GM23338 (cell line): ENCODE data around the gene TBCD.
"Not testable (repeated sequence)": the region's sequence is repeated elsewhere in the genome, so short reads cannot be mapped to it uniquely, and the experiment has no call there.

ENCODE experiments used
- CREB1 ChIP-seq: fragments of 250-450 bp; sonication (Bioruptor Pico); IDR thresholded peaks from 2 replicates; pipeline ENCODE4 v1.5.0; 2020; ENCODE audit warnings: low read depth, mild to moderate bottlenecking, moderate library complexity
- EZH2 ChIP-seq: fragments of 200-600 bp; sonication (generic); IDR thresholded peaks from one replicate; pipeline ENCODE4 v1.8.0; 2017; ENCODE audit warnings: antibody characterized with exemption, mild to moderate bottlenecking, low read depth; ENCODE audit not compliant: unreplicated experiment
- EZH2phosphoT487 ChIP-seq: fragments of 200-600 bp; sonication (generic); IDR thresholded peaks from one replicate; pipeline ENCODE4 v1.8.1; 2018; ENCODE audit warnings: antibody characterized with exemption; ENCODE audit not compliant: unreplicated experiment
- JUNB ChIP-seq: IDR thresholded peaks from one replicate; pipeline ENCODE4 v1.6.1; 2016; ENCODE audit warnings: antibody characterized with exemption; ENCODE audit not compliant: unreplicated experiment
- NANOG ChIP-seq: IDR thresholded peaks from 2 replicates; pipeline ENCODE4 v1.6.1; 2016; ENCODE audit warnings: antibody characterized with exemption, borderline replicate concordance
- POLR2AphosphoS5 ChIP-seq: IDR thresholded peaks from 2 replicates; pipeline ENCODE4 v1.6.1; 2016; ENCODE audit warnings: antibody characterized with exemption, low read depth
- STAT1 ChIP-seq: IDR thresholded peaks from one replicate; pipeline ENCODE4 v1.6.1; 2016; ENCODE audit warnings: antibody characterized with exemption; ENCODE audit not compliant: unreplicated experiment
- ZNF114 ChIP-seq: fragments of 250-450 bp; sonication (Bioruptor Pico); IDR thresholded peaks from 2 replicates; pipeline ENCODE4 v1.5.0; 2020; ENCODE audit warnings: mild to moderate bottlenecking, moderate library complexity
- ZNF331 ChIP-seq: fragments of 250-450 bp; sonication (Bioruptor Pico); IDR thresholded peaks from 2 replicates; pipeline ENCODE4 v1.5.0; 2020; ENCODE audit warnings: low read depth, mild to moderate bottlenecking, moderate library complexity
- TF ChIP-seq, protein P1 (sequence below), 2 experiments: fragments of 200-600 bp in 1 of 2; sonication (generic) in 1 of 2; conservative IDR thresholded peaks; 2 replicates each; pipeline versions ENCODE4 v1.5.1 to v1.6.1; 2016 to 2017; ENCODE audit warnings: antibody characterized with exemption in 2 of 2, low read depth in 2 of 2, mild to moderate bottlenecking in 2 of 2, moderate library complexity in 1 of 2
- TF ChIP-seq, protein P2 (sequence below): IDR thresholded peaks from one replicate; pipeline ENCODE4 v1.6.1; 2018; ENCODE audit warnings: antibody characterized with exemption; ENCODE audit not compliant: unreplicated experiment
- TF ChIP-seq, protein P3 (sequence below): IDR thresholded peaks from 2 replicates; pipeline ENCODE4 v1.6.1; 2016; ENCODE audit warnings: antibody characterized with exemption
- TF ChIP-seq, protein P4 (sequence below): fragments of 250-450 bp; sonication (Bioruptor Pico); IDR thresholded peaks from 2 replicates; pipeline ENCODE4 v1.5.0; 2020; ENCODE audit warnings: mild to moderate bottlenecking, moderate library complexity

DNA sequence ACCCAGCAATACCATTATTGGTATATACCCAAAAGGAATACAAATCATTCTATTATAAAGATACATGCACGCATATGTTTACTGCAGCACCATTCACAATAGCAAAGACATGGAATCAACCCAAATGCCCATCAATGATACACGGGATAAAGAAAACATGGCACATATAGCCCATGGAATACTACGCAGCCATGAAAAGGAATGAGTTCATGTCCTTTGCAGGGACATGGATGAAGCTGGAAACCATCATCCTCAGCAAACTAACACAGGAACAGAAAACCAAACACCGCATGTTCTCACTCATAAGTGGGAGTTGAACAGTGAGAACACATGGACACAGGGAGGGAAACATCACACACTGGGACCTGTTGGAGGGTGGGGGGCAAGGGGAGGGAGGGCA lies 203.8 kb downstream of the TBCD start:
- TF ChIP-seq EZH2; POLR2AphosphoS5; EZH2phosphoT487; JUNB; CREB1 (CRISPR knock-in tag); ZNF331 (CRISPR knock-in tag); NANOG; ZNF114 (CRISPR knock-in tag); STAT1: not testable (repeated sequence)
- TF ChIP-seq, protein P1, sequence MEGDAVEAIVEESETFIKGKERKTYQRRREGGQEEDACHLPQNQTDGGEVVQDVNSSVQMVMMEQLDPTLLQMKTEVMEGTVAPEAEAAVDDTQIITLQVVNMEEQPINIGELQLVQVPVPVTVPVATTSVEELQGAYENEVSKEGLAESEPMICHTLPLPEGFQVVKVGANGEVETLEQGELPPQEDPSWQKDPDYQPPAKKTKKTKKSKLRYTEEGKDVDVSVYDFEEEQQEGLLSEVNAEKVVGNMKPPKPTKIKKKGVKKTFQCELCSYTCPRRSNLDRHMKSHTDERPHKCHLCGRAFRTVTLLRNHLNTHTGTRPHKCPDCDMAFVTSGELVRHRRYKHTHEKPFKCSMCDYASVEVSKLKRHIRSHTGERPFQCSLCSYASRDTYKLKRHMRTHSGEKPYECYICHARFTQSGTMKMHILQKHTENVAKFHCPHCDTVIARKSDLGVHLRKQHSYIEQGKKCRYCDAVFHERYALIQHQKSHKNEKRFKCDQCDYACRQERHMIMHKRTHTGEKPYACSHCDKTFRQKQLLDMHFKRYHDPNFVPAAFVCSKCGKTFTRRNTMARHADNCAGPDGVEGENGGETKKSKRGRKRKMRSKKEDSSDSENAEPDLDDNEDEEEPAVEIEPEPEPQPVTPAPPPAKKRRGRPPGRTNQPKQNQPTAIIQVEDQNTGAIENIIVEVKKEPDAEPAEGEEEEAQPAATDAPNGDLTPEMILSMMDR (conservative IDR thresholded peaks at IDR 0.05; ENCODE audit: low read depth in 2 of 2) = not testable (repeated sequence)
- TF ChIP-seq, protein P2, sequence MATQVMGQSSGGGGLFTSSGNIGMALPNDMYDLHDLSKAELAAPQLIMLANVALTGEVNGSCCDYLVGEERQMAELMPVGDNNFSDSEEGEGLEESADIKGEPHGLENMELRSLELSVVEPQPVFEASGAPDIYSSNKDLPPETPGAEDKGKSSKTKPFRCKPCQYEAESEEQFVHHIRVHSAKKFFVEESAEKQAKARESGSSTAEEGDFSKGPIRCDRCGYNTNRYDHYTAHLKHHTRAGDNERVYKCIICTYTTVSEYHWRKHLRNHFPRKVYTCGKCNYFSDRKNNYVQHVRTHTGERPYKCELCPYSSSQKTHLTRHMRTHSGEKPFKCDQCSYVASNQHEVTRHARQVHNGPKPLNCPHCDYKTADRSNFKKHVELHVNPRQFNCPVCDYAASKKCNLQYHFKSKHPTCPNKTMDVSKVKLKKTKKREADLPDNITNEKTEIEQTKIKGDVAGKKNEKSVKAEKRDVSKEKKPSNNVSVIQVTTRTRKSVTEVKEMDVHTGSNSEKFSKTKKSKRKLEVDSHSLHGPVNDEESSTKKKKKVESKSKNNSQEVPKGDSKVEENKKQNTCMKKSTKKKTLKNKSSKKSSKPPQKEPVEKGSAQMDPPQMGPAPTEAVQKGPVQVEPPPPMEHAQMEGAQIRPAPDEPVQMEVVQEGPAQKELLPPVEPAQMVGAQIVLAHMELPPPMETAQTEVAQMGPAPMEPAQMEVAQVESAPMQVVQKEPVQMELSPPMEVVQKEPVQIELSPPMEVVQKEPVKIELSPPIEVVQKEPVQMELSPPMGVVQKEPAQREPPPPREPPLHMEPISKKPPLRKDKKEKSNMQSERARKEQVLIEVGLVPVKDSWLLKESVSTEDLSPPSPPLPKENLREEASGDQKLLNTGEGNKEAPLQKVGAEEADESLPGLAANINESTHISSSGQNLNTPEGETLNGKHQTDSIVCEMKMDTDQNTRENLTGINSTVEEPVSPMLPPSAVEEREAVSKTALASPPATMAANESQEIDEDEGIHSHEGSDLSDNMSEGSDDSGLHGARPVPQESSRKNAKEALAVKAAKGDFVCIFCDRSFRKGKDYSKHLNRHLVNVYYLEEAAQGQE = not testable (repeated sequence)
- TF ChIP-seq, protein P3, sequence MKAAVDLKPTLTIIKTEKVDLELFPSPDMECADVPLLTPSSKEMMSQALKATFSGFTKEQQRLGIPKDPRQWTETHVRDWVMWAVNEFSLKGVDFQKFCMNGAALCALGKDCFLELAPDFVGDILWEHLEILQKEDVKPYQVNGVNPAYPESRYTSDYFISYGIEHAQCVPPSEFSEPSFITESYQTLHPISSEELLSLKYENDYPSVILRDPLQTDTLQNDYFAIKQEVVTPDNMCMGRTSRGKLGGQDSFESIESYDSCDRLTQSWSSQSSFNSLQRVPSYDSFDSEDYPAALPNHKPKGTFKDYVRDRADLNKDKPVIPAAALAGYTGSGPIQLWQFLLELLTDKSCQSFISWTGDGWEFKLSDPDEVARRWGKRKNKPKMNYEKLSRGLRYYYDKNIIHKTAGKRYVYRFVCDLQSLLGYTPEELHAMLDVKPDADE = not testable (repeated sequence)
- TF ChIP-seq, protein P4, sequence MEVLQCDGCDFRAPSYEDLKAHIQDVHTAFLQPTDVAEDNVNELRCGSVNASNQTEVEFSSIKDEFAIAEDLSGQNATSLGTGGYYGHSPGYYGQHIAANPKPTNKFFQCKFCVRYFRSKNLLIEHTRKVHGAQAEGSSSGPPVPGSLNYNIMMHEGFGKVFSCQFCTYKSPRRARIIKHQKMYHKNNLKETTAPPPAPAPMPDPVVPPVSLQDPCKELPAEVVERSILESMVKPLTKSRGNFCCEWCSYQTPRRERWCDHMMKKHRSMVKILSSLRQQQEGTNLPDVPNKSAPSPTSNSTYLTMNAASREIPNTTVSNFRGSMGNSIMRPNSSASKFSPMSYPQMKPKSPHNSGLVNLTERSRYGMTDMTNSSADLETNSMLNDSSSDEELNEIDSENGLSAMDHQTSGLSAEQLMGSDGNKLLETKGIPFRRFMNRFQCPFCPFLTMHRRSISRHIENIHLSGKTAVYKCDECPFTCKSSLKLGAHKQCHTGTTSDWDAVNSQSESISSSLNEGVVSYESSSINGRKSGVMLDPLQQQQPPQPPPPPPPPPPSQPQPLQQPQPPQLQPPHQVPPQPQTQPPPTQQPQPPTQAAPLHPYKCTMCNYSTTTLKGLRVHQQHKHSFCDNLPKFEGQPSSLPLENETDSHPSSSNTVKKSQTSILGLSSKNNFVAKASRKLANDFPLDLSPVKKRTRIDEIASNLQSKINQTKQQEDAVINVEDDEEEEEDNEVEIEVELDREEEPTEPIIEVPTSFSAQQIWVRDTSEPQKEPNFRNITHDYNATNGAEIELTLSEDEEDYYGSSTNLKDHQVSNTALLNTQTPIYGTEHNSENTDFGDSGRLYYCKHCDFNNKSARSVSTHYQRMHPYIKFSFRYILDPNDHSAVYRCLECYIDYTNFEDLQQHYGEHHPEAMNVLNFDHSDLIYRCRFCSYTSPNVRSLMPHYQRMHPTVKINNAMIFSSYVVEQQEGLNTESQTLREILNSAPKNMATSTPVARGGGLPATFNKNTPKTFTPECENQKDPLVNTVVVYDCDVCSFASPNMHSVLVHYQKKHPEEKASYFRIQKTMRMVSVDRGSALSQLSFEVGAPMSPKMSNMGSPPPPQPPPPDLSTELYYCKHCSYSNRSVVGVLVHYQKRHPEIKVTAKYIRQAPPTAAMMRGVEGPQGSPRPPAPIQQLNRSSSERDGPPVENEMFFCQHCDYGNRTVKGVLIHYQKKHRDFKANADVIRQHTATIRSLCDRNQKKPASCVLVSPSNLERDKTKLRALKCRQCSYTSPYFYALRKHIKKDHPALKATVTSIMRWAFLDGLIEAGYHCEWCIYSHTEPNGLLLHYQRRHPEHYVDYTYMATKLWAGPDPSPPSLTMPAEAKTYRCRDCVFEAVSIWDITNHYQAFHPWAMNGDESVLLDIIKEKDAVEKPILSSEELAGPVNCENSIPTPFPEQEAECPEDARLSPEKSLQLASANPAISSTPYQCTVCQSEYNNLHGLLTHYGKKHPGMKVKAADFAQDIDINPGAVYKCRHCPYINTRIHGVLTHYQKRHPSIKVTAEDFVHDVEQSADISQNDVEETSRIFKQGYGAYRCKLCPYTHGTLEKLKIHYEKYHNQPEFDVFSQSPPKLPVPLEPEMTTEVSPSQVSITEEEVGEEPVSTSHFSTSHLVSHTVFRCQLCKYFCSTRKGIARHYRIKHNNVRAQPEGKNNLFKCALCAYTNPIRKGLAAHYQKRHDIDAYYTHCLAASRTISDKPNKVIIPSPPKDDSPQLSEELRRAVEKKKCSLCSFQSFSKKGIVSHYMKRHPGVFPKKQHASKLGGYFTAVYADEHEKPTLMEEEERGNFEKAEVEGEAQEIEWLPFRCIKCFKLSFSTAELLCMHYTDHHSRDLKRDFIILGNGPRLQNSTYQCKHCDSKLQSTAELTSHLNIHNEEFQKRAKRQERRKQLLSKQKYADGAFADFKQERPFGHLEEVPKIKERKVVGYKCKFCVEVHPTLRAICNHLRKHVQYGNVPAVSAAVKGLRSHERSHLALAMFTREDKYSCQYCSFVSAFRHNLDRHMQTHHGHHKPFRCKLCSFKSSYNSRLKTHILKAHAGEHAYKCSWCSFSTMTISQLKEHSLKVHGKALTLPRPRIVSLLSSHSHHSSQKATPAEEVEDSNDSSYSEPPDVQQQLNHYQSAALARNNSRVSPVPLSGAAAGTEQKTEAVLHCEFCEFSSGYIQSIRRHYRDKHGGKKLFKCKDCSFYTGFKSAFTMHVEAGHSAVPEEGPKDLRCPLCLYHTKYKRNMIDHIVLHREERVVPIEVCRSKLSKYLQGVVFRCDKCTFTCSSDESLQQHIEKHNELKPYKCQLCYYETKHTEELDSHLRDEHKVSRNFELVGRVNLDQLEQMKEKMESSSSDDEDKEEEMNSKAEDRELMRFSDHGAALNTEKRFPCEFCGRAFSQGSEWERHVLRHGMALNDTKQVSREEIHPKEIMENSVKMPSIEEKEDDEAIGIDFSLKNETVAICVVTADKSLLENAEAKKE = not testable (repeated sequence)
